ENCODE data around the gene GID8. TPM values are rescaled to one million over a fixed set of nuclear protein-coding genes. Genes with fewer than 3 reads are reported as not detected.

The GID8 gene
- total and polyA plus RNA-seq, 2 donors (not counting 1 experiment from before 2014, with no cell fraction given): 12.4 to 47.4 TPM

DNA sequence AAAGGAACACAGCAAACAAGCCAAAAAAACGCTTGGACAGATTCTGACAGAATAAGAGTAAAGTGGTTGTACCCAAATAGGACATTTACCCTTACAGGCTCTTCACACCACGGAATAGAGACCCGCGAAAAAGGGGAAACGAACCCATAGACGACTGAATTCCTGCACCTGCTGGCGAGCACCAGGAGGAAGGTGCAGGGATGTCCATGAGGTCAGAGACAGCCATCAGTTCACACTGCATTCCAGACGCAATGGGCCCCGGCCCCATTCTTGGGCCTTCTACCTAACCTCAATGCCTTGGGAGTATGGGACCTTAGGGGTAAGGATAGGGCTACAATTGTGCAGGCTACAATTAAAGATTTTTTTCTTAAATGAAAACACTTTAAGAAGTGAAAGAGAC is 6.5 kb upstream of the GID8 start:
- intact Hi-C loops (cut with micrococcal nuclease): no loop called here
- Histone ChIP-seq H4K20me1 (ENCODE audit: control insufficient read depth, insufficient read depth, low read length, poor library complexity, severe bottlenecking) (peaks cover 49% of the 10 kb centered on the region), H3K9me3 (ENCODE audit: control extremely low read depth in 1 of 3, control insufficient read depth in 2 of 3, insufficient read depth in 1 of 3, low read length in 2 of 3) (no peaks in the 10 kb centered on the region), H2AFZ (ENCODE audit: insufficient read depth, low read depth, low read length, poor library complexity, severe bottlenecking) (no peak overlapping the region), H3K9ac (ENCODE audit: low read length) (no peak overlapping the region), H3K27ac (ENCODE audit: low read length in 2 of 2) (no peak overlapping the region), H3K4me1 (ENCODE audit: control insufficient read depth in 2 of 2, insufficient read depth in 2 of 2, low read length in 2 of 2) (peaks cover 32 to 57% of the 10 kb centered on the region in 2 donors), H3K4me2 (replicated peaks; ENCODE audit: low read depth, low read length, poor library complexity, severe bottlenecking) (no peak overlapping the region), H3K36me3 (replicated peaks in 1 of 2; ENCODE audit: control extremely low read depth in 1 of 2, control insufficient read depth in 1 of 2, extremely low read depth in 1 of 2, insufficient read depth in 2 of 2, low read length in 1 of 2) (peaks cover 0 to 13% of the 10 kb centered on the region in 2 experiments), H3K4me3 (ENCODE audit: control extremely low read depth in 1 of 5, extremely low read depth in 1 of 5, insufficient read depth in 1 of 5, low read depth in 2 of 5, low read length in 4 of 5) (no peak overlapping the region), H3K27me3 (replicated peaks in 1 of 4; ENCODE audit: control extremely low read depth in 1 of 4, control insufficient read depth in 3 of 4, insufficient read depth in 4 of 4, low read length in 3 of 4) (no peaks in the 10 kb centered on the region), H3K79me2 (ENCODE audit: control insufficient read depth, insufficient read depth, low read length) (peaks cover 96% of the 10 kb centered on the region)
- CTCF ChIA-PET: interaction anchor here (1.0 kb wide), 1 partner anchor 30 kb away, joined by 3 read pairs; no protein-coding TSS in a partner anchor
- TF ChIP-seq, protein P1, sequence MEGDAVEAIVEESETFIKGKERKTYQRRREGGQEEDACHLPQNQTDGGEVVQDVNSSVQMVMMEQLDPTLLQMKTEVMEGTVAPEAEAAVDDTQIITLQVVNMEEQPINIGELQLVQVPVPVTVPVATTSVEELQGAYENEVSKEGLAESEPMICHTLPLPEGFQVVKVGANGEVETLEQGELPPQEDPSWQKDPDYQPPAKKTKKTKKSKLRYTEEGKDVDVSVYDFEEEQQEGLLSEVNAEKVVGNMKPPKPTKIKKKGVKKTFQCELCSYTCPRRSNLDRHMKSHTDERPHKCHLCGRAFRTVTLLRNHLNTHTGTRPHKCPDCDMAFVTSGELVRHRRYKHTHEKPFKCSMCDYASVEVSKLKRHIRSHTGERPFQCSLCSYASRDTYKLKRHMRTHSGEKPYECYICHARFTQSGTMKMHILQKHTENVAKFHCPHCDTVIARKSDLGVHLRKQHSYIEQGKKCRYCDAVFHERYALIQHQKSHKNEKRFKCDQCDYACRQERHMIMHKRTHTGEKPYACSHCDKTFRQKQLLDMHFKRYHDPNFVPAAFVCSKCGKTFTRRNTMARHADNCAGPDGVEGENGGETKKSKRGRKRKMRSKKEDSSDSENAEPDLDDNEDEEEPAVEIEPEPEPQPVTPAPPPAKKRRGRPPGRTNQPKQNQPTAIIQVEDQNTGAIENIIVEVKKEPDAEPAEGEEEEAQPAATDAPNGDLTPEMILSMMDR (IDR thresholded peaks at IDR 0.05): no peak
- no peak for TF ChIP-seq EZH2 (IDR thresholded peaks at IDR 0.05; ENCODE audit: borderline replicate concordance, insufficient read depth, low read depth, low read length, poor library complexity, severe bottlenecking)
- no peak for ATAC-seq (ENCODE audit: low read depth)
- POLR2A ChIA-PET: interaction anchor here (0.6 kb wide), 1 partner anchor 30 kb away, joined by 4 read pairs; no protein-coding TSS in a partner anchor
- peaks cover 53% of the 10 kb centered on the region for H3K4me1 Mint-ChIP-seq
- no peak for DNase-seq
- H3K4me3 Mint-ChIP-seq: no peak overlapping the region
- WGBS (ENCODE audit: insufficient coverage): 20% methylated on average over 1 of the region's 9 CpGs
- H3K9me3 Mint-ChIP-seq (ENCODE audit: insufficient read depth): no peaks in the 10 kb centered on the region
- H3K27me3 Mint-ChIP-seq: no peaks in the 10 kb centered on the region
- H3K27ac Mint-ChIP-seq: peak overlapping the region; percentile 46

DNA sequence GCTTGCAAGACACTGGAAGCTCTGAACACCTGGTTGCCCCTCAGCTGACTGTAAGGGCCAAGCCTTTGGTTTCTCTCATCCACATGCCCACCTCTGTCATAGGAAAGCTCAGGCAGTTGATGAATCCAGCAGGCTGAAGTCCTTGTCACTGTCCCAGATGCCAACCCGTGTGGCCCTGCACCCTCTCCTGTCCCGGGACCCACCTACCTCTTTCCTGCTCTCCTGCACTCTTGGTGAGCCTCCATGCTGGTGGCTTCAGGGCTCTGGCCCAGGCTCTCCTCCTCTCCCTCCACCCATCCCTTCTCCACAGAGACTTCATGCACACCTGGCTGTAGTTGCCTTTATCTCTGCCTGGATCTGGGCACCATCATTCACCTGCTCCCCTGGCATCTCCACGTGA is 4.0 kb upstream of the GID8 start:
- peaks cover 39% of the 10 kb centered on the region for H3K4me1 Mint-ChIP-seq
- H3K27me3 Mint-ChIP-seq: no peaks in the 10 kb centered on the region
- ChIA-PET CTCF (interaction anchor here (0.9 to 2.0 kb wide), 5 partner anchors 14 to 75 kb away, joined by 3 to 7 read pairs (median 5); no protein-coding TSS in a partner anchor), POLR2A (interaction anchor here (0.7 kb wide), 1 partner anchor 8 kb away, joined by 3 read pairs; the partner anchor contains the start of gene DIDO1)
- H3K4me2 ChIP-seq (replicated peaks; ENCODE audit: low read depth, low read length, poor library complexity, severe bottlenecking): no peak overlapping the region
- TF ChIP-seq, protein P1 (IDR thresholded peaks at IDR 0.05): no peak
- no peak for TF ChIP-seq EZH2 (IDR thresholded peaks at IDR 0.05; ENCODE audit: borderline replicate concordance, insufficient read depth, low read depth, low read length, poor library complexity, severe bottlenecking)
- H3K4me3 Mint-ChIP-seq: no peak overlapping the region
- H2AFZ ChIP-seq (ENCODE audit: insufficient read depth, low read depth, low read length, poor library complexity, severe bottlenecking): no peak overlapping the region
- no peak overlapping the region for H3K27ac ChIP-seq (ENCODE audit: low read length in 2 of 2)
- H3K9ac ChIP-seq (ENCODE audit: low read length): no peak overlapping the region
- DNase-seq (no peak), ATAC-seq (ENCODE audit: low read depth) (no peak)
- H3K79me2 ChIP-seq (ENCODE audit: control insufficient read depth, insufficient read depth, low read length): peaks cover 91% of the 10 kb centered on the region
- no peak overlapping the region for H3K27ac Mint-ChIP-seq
- H3K4me3 ChIP-seq (ENCODE audit: control extremely low read depth in 1 of 5, extremely low read depth in 1 of 5, insufficient read depth in 1 of 5, low read depth in 2 of 5, low read length in 4 of 5): no peak overlapping the region
- intact Hi-C loops (cut with micrococcal nuclease): no loop called here
- no peaks in the 10 kb centered on the region for H3K9me3 Mint-ChIP-seq (ENCODE audit: insufficient read depth)
- peaks cover 23 to 46% of the 10 kb centered on the region in 2 donors for H3K4me1 ChIP-seq (ENCODE audit: control insufficient read depth in 2 of 2, insufficient read depth in 2 of 2, low read length in 2 of 2)
- H3K36me3 ChIP-seq (replicated peaks in 1 of 2; ENCODE audit: control extremely low read depth in 1 of 2, control insufficient read depth in 1 of 2, extremely low read depth in 1 of 2, insufficient read depth in 2 of 2, low read length in 1 of 2): peaks cover 0 to 13% of the 10 kb centered on the region in 2 experiments
- peaks cover 42% of the 10 kb centered on the region for H4K20me1 ChIP-seq (ENCODE audit: control insufficient read depth, insufficient read depth, low read length, poor library complexity, severe bottlenecking)
- H3K9me3 ChIP-seq (ENCODE audit: control extremely low read depth in 1 of 3, control insufficient read depth in 2 of 3, insufficient read depth in 1 of 3, low read length in 2 of 3): no peaks in the 10 kb centered on the region
- H3K27me3 ChIP-seq (replicated peaks in 1 of 4; ENCODE audit: control extremely low read depth in 1 of 4, control insufficient read depth in 3 of 4, insufficient read depth in 4 of 4, low read length in 3 of 4): no peaks in the 10 kb centered on the region
- WGBS (ENCODE audit: insufficient coverage): 44% methylated on average over 3 of the region's 3 CpGs
